ENCODE results near the gene CLECL1.

The CLECL1 gene

GRCh38 chr12:9732921-9733461 lies at the start of gene CLECL1:
Gene CLECL1, minus strand, starts transcription at chr12:9733097.
- no peak for DNase-seq

DNA sequence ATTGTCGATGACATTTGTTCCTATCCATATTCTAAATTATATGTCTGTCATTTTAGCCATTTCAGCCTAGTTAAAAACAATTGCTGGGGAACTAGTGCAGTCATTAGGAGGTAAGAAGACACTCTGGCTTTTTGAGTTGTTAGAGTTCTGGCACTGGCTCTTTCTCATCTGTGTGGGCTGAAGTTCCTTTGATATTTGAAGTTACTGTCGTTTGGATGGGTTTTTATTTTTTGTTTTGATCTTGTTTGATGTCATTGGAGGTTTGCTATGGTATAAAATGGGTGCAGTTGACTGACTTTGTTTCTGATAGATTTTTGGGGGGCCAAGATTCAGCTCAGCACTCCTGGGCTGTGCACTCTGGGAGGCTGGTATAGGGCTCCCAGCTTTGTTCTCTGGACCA lies 48.5 kb upstream of the CLECL1 start:
- DNase-seq, result no peak

DNA sequence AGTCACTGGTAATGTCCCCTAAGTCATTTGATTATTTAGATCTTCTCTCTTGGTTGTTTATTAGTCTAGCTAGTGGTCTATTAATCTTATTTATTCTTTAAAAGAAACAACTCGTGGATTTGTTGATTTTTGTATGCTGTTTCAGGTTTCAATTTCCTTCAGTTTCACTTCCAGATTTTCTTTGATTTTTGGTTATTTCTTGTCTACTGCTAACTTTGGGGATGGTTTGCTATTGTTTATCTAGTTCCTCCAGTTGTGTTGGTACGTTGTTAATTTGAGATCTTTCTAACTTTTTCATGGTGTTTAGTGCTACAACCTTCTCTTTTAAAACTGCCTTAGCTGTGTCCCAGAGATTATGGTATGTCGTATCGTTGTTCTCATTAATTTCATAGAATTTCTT lies 46.3 kb upstream of the CLECL1 start:
- no peak for DNase-seq

DNA sequence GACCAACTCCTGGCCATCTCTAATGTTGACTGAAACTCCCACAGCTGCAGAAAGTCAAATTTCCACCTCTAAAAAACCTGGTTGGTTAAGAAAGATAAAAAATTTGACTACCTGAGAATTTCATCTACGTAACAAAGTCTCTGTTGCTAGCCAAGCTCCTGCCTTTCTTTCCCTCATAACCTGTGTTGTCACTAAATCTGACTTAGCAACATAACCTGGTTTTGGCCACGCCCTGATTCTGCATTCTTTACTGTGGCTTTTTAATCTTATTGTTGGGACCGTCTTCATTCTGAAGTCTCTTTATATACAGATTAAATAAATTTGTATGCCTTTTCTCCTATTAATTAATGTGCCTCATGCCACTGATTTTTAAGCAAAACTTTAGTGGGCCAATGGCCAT lies 43.9 kb upstream of the CLECL1 start:
- no peak for DNase-seq

- no peak for DNase-seq
Measured at GRCh38 chr12:9773216-9773877, 40.5 kb upstream of the CLECL1 start.

- DNase-seq, result no peak
Measured at GRCh38 chr12:9763025-9763424, 30.1 kb upstream of the CLECL1 start.

- DNase-seq, result no peak
Measured at GRCh38 chr12:9762369-9762768, 29.5 kb upstream of the CLECL1 start.

GRCh38 chr12:9761419-9761781 lies 28.5 kb upstream of the CLECL1 start:
- DNase-seq, result no peak

- DNase-seq, result no peak
Measured at GRCh38 chr12:9760699-9761418, 28.0 kb upstream of the CLECL1 start, which contains the start of gene CD69. Gene CD69, minus strand, starts transcription at chr12:9760901. Its CDS starts 81 bp downstream, at chr12:9760820.

- no peak for DNase-seq
Measured at GRCh38 chr12:9760120-9760519, 27.2 kb upstream of the CLECL1 start.

DNA sequence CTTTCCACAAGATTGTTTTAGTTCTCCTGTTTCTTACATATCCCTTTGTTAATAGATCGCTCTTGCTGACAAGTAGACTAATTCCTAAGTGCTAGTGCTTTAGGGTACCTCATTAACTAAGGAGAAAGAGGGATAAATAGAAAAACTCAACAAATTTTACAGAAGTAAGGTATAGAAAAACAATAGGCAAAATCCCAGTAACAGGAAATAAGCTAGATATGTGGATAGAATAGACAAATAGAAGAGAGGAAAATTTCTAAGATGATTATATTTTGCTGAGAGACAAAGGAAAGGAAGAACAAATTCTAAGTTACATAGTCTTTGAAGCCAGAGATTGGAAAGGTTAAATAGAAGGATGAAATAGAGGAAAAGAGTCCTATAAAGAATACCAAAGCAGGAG lies 26.8 kb upstream of the CLECL1 start:
- no peak for DNase-seq

DNA sequence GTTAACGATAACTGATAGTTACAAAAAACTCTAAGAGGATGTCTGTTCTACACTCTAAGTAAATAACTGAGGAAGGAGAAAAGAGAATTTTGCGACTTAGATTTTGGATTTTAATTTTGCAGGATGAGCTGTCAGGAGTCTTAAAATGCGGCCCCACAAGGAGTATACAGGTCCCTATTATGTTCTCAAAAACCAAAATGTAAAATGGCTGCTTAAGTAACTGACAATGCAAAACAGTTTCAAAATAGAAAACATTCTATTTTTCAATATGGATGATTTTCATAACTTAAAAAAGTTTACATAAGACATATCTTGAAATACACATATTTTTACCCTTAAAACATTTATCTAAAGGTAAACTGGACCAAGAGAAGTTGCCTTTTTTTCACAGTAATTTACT lies 25.2 kb upstream of the CLECL1 start:
- no peak for DNase-seq

DNA sequence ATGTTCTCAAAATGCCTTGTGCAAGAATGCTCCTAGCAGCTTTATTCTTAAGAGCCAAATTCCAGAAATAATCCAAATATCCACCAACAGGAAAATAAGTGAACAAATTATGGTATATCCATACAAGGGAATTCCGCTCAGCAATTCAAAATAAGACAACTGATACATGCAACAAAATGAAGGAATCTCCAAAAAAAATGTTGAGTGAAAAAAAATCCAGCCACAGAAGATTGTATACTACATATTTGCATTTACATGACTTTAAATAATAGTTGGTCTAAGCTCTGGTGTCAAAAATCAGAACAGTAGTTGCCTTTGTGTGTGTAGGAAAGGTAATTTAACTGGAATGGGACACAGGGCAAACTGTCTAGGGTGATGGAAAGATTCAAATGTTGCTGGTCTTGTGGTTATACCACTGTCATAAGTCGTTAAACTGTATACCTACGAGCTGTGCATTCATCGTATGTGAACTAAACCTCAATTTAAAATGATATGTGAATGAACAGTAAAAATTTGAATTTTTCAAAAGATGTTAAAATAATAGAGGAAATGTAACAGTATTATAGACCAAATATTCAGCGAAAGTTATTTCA lies 24.6 kb upstream of the CLECL1 start:
- DNase-seq, result no peak

DNA sequence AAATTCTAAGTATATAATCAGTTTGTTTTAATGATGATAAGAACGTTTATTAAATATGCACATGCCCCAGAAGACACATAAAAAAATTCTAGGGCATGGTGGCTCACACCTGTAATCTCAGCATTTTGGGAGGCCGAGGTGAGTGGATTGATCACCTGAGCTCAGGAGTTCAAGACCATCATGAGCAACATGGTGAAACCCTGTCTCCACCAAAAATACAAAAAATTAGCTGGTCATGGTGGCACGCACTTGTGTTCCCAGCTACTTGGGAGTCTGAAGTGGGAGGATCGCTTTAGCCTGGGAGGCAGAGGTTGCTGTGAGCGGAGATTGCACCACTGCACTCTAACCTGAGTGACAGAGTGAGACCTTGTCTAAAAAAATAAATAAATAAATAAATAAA lies 23.8 kb upstream of the CLECL1 start:
- no peak for DNase-seq

DNA sequence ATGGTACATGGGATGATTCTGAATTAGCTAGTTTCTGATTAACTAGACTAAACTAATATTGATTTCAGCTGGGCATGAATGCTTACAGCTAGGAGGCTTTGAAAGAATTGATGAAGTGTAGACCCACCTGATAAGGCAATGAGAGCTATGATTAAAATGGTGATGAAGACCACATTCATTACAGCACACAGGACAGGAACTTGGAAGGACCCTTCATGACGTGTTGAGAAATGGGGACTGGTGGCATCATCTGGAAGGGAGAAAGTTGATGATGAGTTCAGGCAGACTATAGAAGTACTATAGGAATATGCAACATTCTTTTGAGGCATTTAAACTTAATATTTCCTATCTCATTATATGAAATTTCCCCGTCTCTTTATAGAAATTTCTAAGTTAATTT lies 23.3 kb upstream of the CLECL1 start:
- DNase-seq, result no peak

- DNase-seq, result no peak
Measured at GRCh38 chr12:9755567-9755966, 22.7 kb upstream of the CLECL1 start.

GRCh38 chr12:9755035-9755434 lies 22.1 kb upstream of the CLECL1 start:
- no peak for DNase-seq

DNA sequence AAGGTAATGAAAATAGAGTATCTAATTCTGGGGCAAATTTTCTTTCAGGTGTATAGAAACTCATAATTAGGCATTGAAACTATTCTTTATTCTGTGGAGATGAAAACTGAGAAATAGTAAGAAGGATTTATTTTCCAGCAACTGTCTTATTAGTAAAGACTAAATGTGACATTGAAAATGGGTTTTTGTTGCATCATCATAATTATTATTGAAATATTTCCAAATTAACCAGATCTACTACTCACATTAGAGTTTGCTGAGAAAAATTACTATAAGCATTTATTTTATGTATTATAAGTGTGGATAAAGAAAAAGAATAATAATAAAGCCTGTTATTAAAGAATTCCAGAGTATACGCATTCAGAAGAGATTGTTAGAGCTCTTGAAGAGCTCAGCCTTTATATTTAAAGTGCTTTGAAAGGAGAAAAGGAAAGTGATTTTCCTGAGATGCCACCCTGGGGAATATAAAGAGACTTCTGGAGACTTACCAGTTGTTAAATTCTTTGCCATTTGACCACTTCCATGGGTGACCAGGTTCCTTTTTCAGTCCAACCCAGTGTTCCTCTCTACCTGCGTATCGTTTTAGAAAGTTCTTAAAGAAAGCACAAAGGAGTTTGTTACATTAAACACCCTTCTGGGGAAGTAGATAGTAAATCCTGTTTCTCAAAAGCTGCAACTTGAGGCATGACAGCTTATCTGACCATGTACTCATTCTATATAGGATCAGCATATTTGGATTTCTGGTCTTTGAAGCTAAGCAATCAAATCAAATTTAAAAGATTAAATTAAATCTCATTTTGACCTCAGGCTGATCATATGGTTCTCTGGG lies 21.4 kb upstream of the CLECL1 start:
- DNase-seq, result no peak

DNA sequence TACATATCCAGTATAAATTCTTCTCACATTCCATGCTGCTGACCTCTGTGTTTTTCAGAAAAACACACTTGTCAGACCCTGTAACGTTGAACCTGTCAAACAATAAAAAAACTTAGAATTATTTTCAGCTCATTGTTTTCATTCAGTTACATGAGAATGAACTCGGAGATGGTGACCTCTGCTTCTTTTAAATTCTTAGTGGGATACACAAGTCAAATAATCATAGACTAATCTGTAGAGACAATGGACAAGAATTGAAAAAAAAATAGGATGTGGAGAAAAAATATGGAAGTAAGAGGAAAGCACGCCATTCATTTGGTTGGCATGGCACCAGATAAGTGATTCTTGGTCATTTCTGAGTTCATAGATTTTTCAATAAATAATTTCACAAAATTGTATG lies 20.6 kb upstream of the CLECL1 start:
- DNase-seq, result no peak

- no peak for DNase-seq
Measured at GRCh38 chr12:9753073-9753472, 20.2 kb upstream of the CLECL1 start.

- DNase-seq, result no peak
Measured at GRCh38 chr12:9752145-9752933, 19.4 kb upstream of the CLECL1 start.
